Thyroid gland (tissue), 4 donors: Measurements from ENCODE around the gene ITGBL1.

Source experiments
- POLR2A ChIP-seq, 2 donors: fragments of 450-650 bp; IDR thresholded peaks; one replicate each; pipeline ENCODE4 v1.6.1; 2017; ENCODE audit warnings: antibody characterized with exemption in 2 of 2, mild to moderate bottlenecking in 2 of 2, moderate library complexity in 1 of 2
- TF ChIP-seq, protein P1 (sequence below), 6 experiments: fragments of 200-600 bp in 3 of 6; fragments of 450-650 bp in 3 of 6; sonication (generic) in 3 of 6; IDR thresholded peaks; one replicate each; pipeline ENCODE4 v1.5.1; 2016 to 2019; ENCODE audit warnings: antibody characterized with exemption in 6 of 6, mild to moderate bottlenecking in 2 of 6, inconsistent platforms in 1 of 6, moderate library complexity in 1 of 6

DNA sequence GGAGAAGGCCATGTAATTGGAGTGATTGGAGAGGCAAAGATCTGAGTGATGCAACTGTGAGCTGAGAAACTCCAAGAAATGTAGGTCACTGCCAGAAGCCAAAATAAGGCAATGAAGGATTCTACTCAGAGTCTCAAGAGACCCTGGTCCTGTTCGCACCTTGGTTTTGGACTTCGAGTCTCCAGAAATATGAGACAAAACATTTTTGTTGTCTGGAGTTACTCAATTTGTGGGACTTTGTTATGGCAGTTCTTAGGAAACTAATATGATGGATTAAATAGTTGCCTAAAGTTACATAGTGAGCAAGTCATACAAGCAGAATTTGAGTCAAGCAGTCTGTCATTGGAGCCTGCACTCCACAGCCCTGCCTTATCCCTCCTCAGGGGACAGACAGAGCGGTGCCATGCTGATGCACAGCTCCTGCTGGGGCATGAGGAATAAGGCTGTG lies 104.2 kb downstream of the ITGBL1 start:
- TF ChIP-seq, protein P1, sequence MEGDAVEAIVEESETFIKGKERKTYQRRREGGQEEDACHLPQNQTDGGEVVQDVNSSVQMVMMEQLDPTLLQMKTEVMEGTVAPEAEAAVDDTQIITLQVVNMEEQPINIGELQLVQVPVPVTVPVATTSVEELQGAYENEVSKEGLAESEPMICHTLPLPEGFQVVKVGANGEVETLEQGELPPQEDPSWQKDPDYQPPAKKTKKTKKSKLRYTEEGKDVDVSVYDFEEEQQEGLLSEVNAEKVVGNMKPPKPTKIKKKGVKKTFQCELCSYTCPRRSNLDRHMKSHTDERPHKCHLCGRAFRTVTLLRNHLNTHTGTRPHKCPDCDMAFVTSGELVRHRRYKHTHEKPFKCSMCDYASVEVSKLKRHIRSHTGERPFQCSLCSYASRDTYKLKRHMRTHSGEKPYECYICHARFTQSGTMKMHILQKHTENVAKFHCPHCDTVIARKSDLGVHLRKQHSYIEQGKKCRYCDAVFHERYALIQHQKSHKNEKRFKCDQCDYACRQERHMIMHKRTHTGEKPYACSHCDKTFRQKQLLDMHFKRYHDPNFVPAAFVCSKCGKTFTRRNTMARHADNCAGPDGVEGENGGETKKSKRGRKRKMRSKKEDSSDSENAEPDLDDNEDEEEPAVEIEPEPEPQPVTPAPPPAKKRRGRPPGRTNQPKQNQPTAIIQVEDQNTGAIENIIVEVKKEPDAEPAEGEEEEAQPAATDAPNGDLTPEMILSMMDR (IDR thresholded peaks at IDR 0.05): no peak
- no peak for TF ChIP-seq POLR2A (IDR thresholded peaks at IDR 0.05)
